ENCODE measurements around the gene WWC2.
A peak's percentile ranks its signal among the peaks of the same experiment; 100 is the strongest.

The WWC2 gene

GRCh38 chr4:183171484-183172267 lies 72.6 kb downstream of the WWC2 start:
- Histone ChIP-seq H3K9me2 (replicated peaks; ENCODE audit: low read depth, low read length) (no peaks in the 10 kb centered on the region), H3K4me2 (ENCODE audit: low read depth, low read length, poor library complexity, severe bottlenecking) (no peak overlapping the region), H3K4me1 (ENCODE audit: insufficient read depth, low read length, poor library complexity, severe bottlenecking) (no peaks in the 10 kb centered on the region), H3K36me3 (ENCODE audit: insufficient read depth, low read length) (no peaks in the 10 kb centered on the region), H3K4me3 (ENCODE audit: low read length, poor library complexity, severe bottlenecking) (no peak overlapping the region), H4K20me1 (ENCODE audit: insufficient read depth, low read length, poor library complexity, severe bottlenecking) (no peaks in the 10 kb centered on the region), H3K79me2 (ENCODE audit: insufficient read depth, low read length) (no peaks in the 10 kb centered on the region), H3K9me3 (ENCODE audit: insufficient read depth, low read depth, low read length) (no peaks in the 10 kb centered on the region), H2AFZ (ENCODE audit: low read length) (0 out of 2 replicates have a peak overlapping the region, but pooled peaks have one; percentile 11), H3F3A (ENCODE audit: low read depth) (no peaks in the 10 kb centered on the region), H3K9ac (ENCODE audit: low read depth, low read length, poor library complexity, severe bottlenecking) (no peak overlapping the region), H3K27me3 (ENCODE audit: insufficient read depth, low read length, poor library complexity, severe bottlenecking) (no peaks in the 10 kb centered on the region)
- TF ChIP-seq CTCF (conservative IDR thresholded peaks at IDR 0.05; ENCODE audit: low read length) (no peak), EZH2phosphoT487 (IDR thresholded peaks at IDR 0.05; ENCODE audit: borderline replicate concordance) (no peak)

GRCh38 chr4:183172881-183173280 lies 73.8 kb downstream of the WWC2 start:
- Histone ChIP-seq H3K36me3 (ENCODE audit: insufficient read depth, low read length) (no peaks in the 10 kb centered on the region), H3K4me2 (ENCODE audit: low read depth, low read length, poor library complexity, severe bottlenecking) (no peak overlapping the region), H3K4me1 (ENCODE audit: insufficient read depth, low read length, poor library complexity, severe bottlenecking) (no peaks in the 10 kb centered on the region), H3K4me3 (ENCODE audit: low read length, poor library complexity, severe bottlenecking) (no peak overlapping the region), H3K9ac (ENCODE audit: low read depth, low read length, poor library complexity, severe bottlenecking) (no peak overlapping the region), H4K20me1 (ENCODE audit: insufficient read depth, low read length, poor library complexity, severe bottlenecking) (no peaks in the 10 kb centered on the region), H3K27me3 (ENCODE audit: insufficient read depth, low read length, poor library complexity, severe bottlenecking) (no peaks in the 10 kb centered on the region), H3K79me2 (ENCODE audit: insufficient read depth, low read length) (no peaks in the 10 kb centered on the region), H3K9me2 (replicated peaks; ENCODE audit: low read depth, low read length) (no peaks in the 10 kb centered on the region), H3K9me3 (ENCODE audit: insufficient read depth, low read depth, low read length) (no peaks in the 10 kb centered on the region), H3F3A (ENCODE audit: low read depth) (no peaks in the 10 kb centered on the region), H2AFZ (ENCODE audit: low read length) (no peak overlapping the region)
- no peak for TF ChIP-seq CTCF (conservative IDR thresholded peaks at IDR 0.05; ENCODE audit: low read length)
- TF ChIP-seq EZH2phosphoT487 (IDR thresholded peaks at IDR 0.05; ENCODE audit: borderline replicate concordance), result no peak

- no peaks in the 10 kb centered on the region for H3F3A ChIP-seq (ENCODE audit: low read depth)
- no peaks in the 10 kb centered on the region for H3K36me3 ChIP-seq (ENCODE audit: insufficient read depth, low read length)
- H3K4me1 ChIP-seq (ENCODE audit: insufficient read depth, low read length, poor library complexity, severe bottlenecking), result no peaks in the 10 kb centered on the region
- H3K9me3 ChIP-seq (ENCODE audit: insufficient read depth, low read depth, low read length), result no peaks in the 10 kb centered on the region
- H3K79me2 ChIP-seq (ENCODE audit: insufficient read depth, low read length), result no peaks in the 10 kb centered on the region
- no peaks in the 10 kb centered on the region for H4K20me1 ChIP-seq (ENCODE audit: insufficient read depth, low read length, poor library complexity, severe bottlenecking)
- no peak overlapping the region for H3K4me3 ChIP-seq (ENCODE audit: low read length, poor library complexity, severe bottlenecking)
- H3K27me3 ChIP-seq (ENCODE audit: insufficient read depth, low read length, poor library complexity, severe bottlenecking), result no peaks in the 10 kb centered on the region
- no peak overlapping the region for H2AFZ ChIP-seq (ENCODE audit: low read length)
- no peak for TF ChIP-seq CTCF (conservative IDR thresholded peaks at IDR 0.05; ENCODE audit: low read length)
- no peak for TF ChIP-seq EZH2phosphoT487 (IDR thresholded peaks at IDR 0.05; ENCODE audit: borderline replicate concordance)
- H3K4me2 ChIP-seq (ENCODE audit: low read depth, low read length, poor library complexity, severe bottlenecking), result no peak overlapping the region
- H3K9me2 ChIP-seq (replicated peaks; ENCODE audit: low read depth, low read length), result no peaks in the 10 kb centered on the region
- H3K9ac ChIP-seq (ENCODE audit: low read depth, low read length, poor library complexity, severe bottlenecking), result no peak overlapping the region
Observed at GRCh38 chr4:183173580-183174526, 74.8 kb downstream of the WWC2 start.

Measured in Loucy (cell line).